ENCODE results near the gene PADI2. TPM values are rescaled to one million over a fixed set of nuclear protein-coding genes. Genes with fewer than 3 reads are reported as not detected.

Gene PADI2
- total and polyA plus RNA-seq, 2 donors (not counting 3 experiments of a cell fraction or from before 2014, with no cell fraction given) = not detected

DNA sequence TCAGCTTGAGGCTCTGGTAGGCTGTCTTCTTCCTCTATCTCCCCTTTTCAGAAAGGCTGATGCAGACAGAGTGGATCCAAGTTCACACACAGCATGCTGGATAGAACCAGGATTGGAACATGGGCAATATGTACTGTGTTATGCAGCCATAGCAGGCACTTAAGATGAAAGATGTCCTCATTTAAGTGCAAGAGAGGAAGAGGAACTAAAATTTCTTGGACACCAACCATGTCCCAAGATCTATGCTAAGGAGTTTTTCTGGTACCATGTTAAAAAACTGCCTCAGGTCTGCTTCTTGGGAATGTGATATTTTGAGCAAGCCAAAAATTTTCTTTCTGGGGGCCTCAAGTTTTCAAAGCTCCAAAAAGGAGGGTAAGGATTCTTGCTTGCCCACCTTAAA is 66.6 kb downstream of the PADI2 start:
- no peak for DNase-seq (ENCODE audit: low read depth, low spot score)
- no peak overlapping the region for H3K27ac ChIP-seq (ENCODE audit: insufficient read depth, low read depth, low read length)
- peaks cover 39% of the 10 kb centered on the region for H3K79me2 ChIP-seq (ENCODE audit: control insufficient read depth, insufficient read depth, low read length)
- no peaks in the 10 kb centered on the region for H4K20me1 ChIP-seq (replicated peaks; ENCODE audit: control insufficient read depth, extremely low read depth, insufficient read depth, low read length)
- H3K36me3 ChIP-seq (ENCODE audit: control insufficient read depth in 2 of 2, extremely low read depth in 1 of 2, insufficient read depth in 2 of 2, low read length in 2 of 2) = peaks cover 0 to 7% of the 10 kb centered on the region in 2 experiments
- no peak for TF ChIP-seq EZH2 (IDR thresholded peaks at IDR 0.05; ENCODE audit: borderline replicate concordance, low read depth, low read length, severe bottlenecking)
- no peak for TF ChIP-seq GATA2 (IDR thresholded peaks at IDR 0.05; ENCODE audit: insufficient read depth, insufficient read length, low read depth, low read length)
- TF ChIP-seq POLR2A (IDR thresholded peaks at IDR 0.05; ENCODE audit: low read depth, low read length) = no peak
- H3K9ac ChIP-seq (replicated peaks; ENCODE audit: extremely low read depth, insufficient read depth, low read length) = no peak overlapping the region
- no peaks in the 10 kb centered on the region for H3K9me3 ChIP-seq (replicated peaks; ENCODE audit: control insufficient read depth, insufficient read depth, low read length)
- TSS peak; percentile 25 for BruUV-seq (replicated peaks)
- intact Hi-C loops (cut with micrococcal nuclease) (loop anchor here (5.0 to 10.0 kb wide), 2 partner anchors 140 to 382 kb away; partner anchors contain the start of gene RCC2), dilution Hi-C loops (cut with MboI; ENCODE audit: extremely low pct_ligation_motif_present, low sequenced_read_pairs) (no loop called here)
- POLR2A ChIA-PET = no interaction called here
- no peak overlapping the region for H2AFZ ChIP-seq (ENCODE audit: low read depth, low read length)
- peaks cover 8% of the 10 kb centered on the region for H3K4me1 ChIP-seq (ENCODE audit: control insufficient read depth, extremely low read depth, insufficient read depth, low read length)
- peak overlapping the region; percentile 91 for H3K4me2 ChIP-seq (ENCODE audit: insufficient read depth, low read length)
- H3K27me3 ChIP-seq (ENCODE audit: control insufficient read depth in 2 of 2, insufficient read depth in 2 of 2, low read length in 2 of 2) = no peaks in the 10 kb centered on the region
- H3K4me3 ChIP-seq (replicated peaks in 1 of 3; ENCODE audit: insufficient read depth in 1 of 3, low read depth in 1 of 3, low read length in 3 of 3) = peak overlapping the region in 1 of 3 experiments; percentile 85
- no peak for FAIRE-seq
- CTCF ChIA-PET = interaction anchor here (1.2 kb wide), 1 partner anchor 101 kb away, joined by 3 read pairs; no protein-coding TSS in a partner anchor
- no peaks in the 10 kb centered on the region for H3K9me1 ChIP-seq (replicated peaks; ENCODE audit: control insufficient read depth, extremely low read depth, insufficient read depth, low read length)

GRCh38 chr1:17052038-17052437 is 67.2 kb downstream of the PADI2 start:
- no peak overlapping the region for H3K27ac ChIP-seq (ENCODE audit: insufficient read depth, low read depth, low read length)
- H3K9ac ChIP-seq (replicated peaks; ENCODE audit: extremely low read depth, insufficient read depth, low read length) = no peak overlapping the region
- peaks cover 0 to 7% of the 10 kb centered on the region in 2 experiments for H3K36me3 ChIP-seq (ENCODE audit: control insufficient read depth in 2 of 2, extremely low read depth in 1 of 2, insufficient read depth in 2 of 2, low read length in 2 of 2)
- POLR2A ChIA-PET = no interaction called here
- no peak overlapping the region for H3K4me2 ChIP-seq (ENCODE audit: insufficient read depth, low read length)
- FAIRE-seq (no peak), DNase-seq (ENCODE audit: low read depth, low spot score) (no peak)
- H3K79me2 ChIP-seq (ENCODE audit: control insufficient read depth, insufficient read depth, low read length) = peaks cover 39% of the 10 kb centered on the region
- no peaks in the 10 kb centered on the region for H3K27me3 ChIP-seq (ENCODE audit: control insufficient read depth in 2 of 2, insufficient read depth in 2 of 2, low read length in 2 of 2)
- H3K9me1 ChIP-seq (replicated peaks; ENCODE audit: control insufficient read depth, extremely low read depth, insufficient read depth, low read length) = no peaks in the 10 kb centered on the region
- intact Hi-C loops (cut with micrococcal nuclease) (loop anchor here (5.0 to 10.0 kb wide), 2 partner anchors 140 to 383 kb away; partner anchors contain the start of gene RCC2), dilution Hi-C loops (cut with MboI; ENCODE audit: extremely low pct_ligation_motif_present, low sequenced_read_pairs) (no loop called here)
- H3K4me1 ChIP-seq (ENCODE audit: control insufficient read depth, extremely low read depth, insufficient read depth, low read length) = peaks cover 8% of the 10 kb centered on the region
- no peak overlapping the region for H3K4me3 ChIP-seq (replicated peaks in 1 of 3; ENCODE audit: insufficient read depth in 1 of 3, low read depth in 1 of 3, low read length in 3 of 3)
- H4K20me1 ChIP-seq (replicated peaks; ENCODE audit: control insufficient read depth, extremely low read depth, insufficient read depth, low read length) = no peaks in the 10 kb centered on the region
- TF ChIP-seq POLR2AphosphoS5 (IDR thresholded peaks at IDR 0.05; ENCODE audit: insufficient read depth, low read depth, low read length) (no peak), JUN (IDR thresholded peaks at IDR 0.05; ENCODE audit: borderline replicate concordance, insufficient read depth, insufficient read length, low read depth) (no peak), MAX (IDR thresholded peaks at IDR 0.05; ENCODE audit: insufficient read depth, insufficient read length) (no peak), MYC (IDR thresholded peaks at IDR 0.05; ENCODE audit: low read depth, low read length) (no peak)
- no peaks in the 10 kb centered on the region for H3K9me3 ChIP-seq (replicated peaks; ENCODE audit: control insufficient read depth, insufficient read depth, low read length)
- H2AFZ ChIP-seq (ENCODE audit: low read depth, low read length) = no peak overlapping the region
- no TSS peak for BruUV-seq (replicated peaks)
- CTCF ChIA-PET = interaction anchor here (0.6 to 1.2 kb wide), 2 partner anchors 100 to 134 kb away, joined by 3 to 4 read pairs; no protein-coding TSS in a partner anchor
